MM.1S (cell line): ENCODE results near the gene PTPRD.

Experiments used
- CTCF ChIP-seq: fragments of 300-600 bp; sonication (generic); IDR thresholded peaks from 2 replicates; pipeline ENCODE4 v1.5.1; 2016; ENCODE audit warnings: antibody characterized with exemption, low read length, mixed read lengths
- EZH2 ChIP-seq: fragments of 300-600 bp; sonication (generic); optimal IDR thresholded peaks from 2 replicates; pipeline ENCODE3; 2017; ENCODE audit warnings: low read depth, mild to moderate bottlenecking, antibody characterized with exemption, low read length, mixed read lengths
- EZH2phosphoT487 ChIP-seq: fragments of 300-600 bp; sonication (generic); IDR thresholded peaks from 2 replicates; pipeline ENCODE4 v1.6.1; 2018; ENCODE audit warnings: antibody characterized with exemption, low read length

- TF ChIP-seq CTCF (no peak), EZH2 (no peak), EZH2phosphoT487 (no peak)
These were observed 2183.0 kb downstream of the PTPRD start for GRCh38 chr9:8429768-8430167.
